Gastrocnemius medialis (tissue), 4 donors: ENCODE measurements around the gene RILP. TPM values are rescaled to one million over a fixed set of nuclear protein-coding genes. Genes with fewer than 3 reads are reported as not detected.

Experiments used
- ATAC-seq, 2 donors: fragments of 150-250 bp; one replicate each; pipeline ENCODE4 v1.9.1; 2016
- DNase-seq, 2 donors: peaks; one replicate each; pipeline ENCODE4 v3.0.0-alpha.2; 2019
- H3K27ac ChIP-seq, 4 donors: fragments of 200-600 bp; sonication (generic); 1 replicate in 1 of 4; 2 replicates in 3 of 4; pipeline ENCODE4 v1.5.1; 2016 to 2018; ENCODE audit warnings: mild to moderate bottlenecking in 2 of 4, moderate library complexity in 1 of 4
- H3K27me3 ChIP-seq, 3 donors: fragments of 200-600 bp; sonication (generic) in 2 of 3; 1 replicate in 1 of 3; 2 replicates in 2 of 3; pipeline versions ENCODE4 v1.5.1 to v1.6.0; 2016 to 2019; ENCODE audit warnings: mild to moderate bottlenecking in 1 of 3, moderate library complexity in 1 of 3
- H3K36me3 ChIP-seq, 2 donors: fragments of 200-600 bp; sonication (generic) in 1 of 2; one replicate each; pipeline ENCODE4 v1.5.1; 2017 to 2018
- H3K4me1 ChIP-seq, 2 donors: fragments of 200-600 bp; sonication (generic) in 1 of 2; one replicate each; pipeline ENCODE4 v1.5.1; 2016 to 2017; ENCODE audit warnings: mild to moderate bottlenecking in 2 of 2
- H3K4me3 ChIP-seq, 4 donors: fragments of 200-600 bp; sonication (generic) in 3 of 4; 1 replicate in 1 of 4; 2 replicates in 3 of 4; pipeline ENCODE4 v1.5.1; 2016 to 2019; ENCODE audit warnings: mild to moderate bottlenecking in 2 of 4
- H3K9me3 ChIP-seq, 3 donors: fragments of 200-600 bp; sonication (generic) in 2 of 3; 1 replicate in 1 of 3; 2 replicates in 2 of 3; pipeline ENCODE4 v1.5.1; 2016 to 2019
- CTCF ChIP-seq, 5 experiments: fragments of 450-650 bp in 3 of 5; fragments of 200-600 bp in 2 of 5; sonication (generic) in 2 of 5; IDR thresholded peaks in 4 of 5; conservative IDR thresholded peaks in 1 of 5; 1 replicate in 4 of 5; 2 replicates in 1 of 5; pipeline ENCODE4 v1.5.1; 2016 to 2019; ENCODE audit warnings: antibody characterized with exemption in 5 of 5, mild to moderate bottlenecking in 3 of 5, moderate library complexity in 3 of 5
- POLR2A ChIP-seq, 2 donors: fragments of 450-650 bp; IDR thresholded peaks; one replicate each; pipeline ENCODE4 v1.6.1; 2017; ENCODE audit warnings: antibody characterized with exemption in 2 of 2, mild to moderate bottlenecking in 2 of 2, moderate library complexity in 2 of 2
- in situ Hi-C, 4 donors: fragments of 200-750 bp; cut with MboI; loops; one replicate each; pipeline versions ENCODE4 v1.15.0 to v1.8.0; 2017; ENCODE audit warnings: low sequenced_read_pairs in 4 of 4
- intact Hi-C: fragments of 100-400 bp; cut with DNase I; formaldehyde crosslinking; loops from one replicate; pipeline ENCODE4 v1.15.1; 2023; ENCODE audit warnings: low total_unique reads
- total RNA-seq, 4 donors: library from RNA; depleted of rRNA; stranded (reverse); fragments of >200 nt; gene quantifications; one replicate each; pipeline versions ENCODE4 v1.1.0 to v1.2.3, GENCODE V29; 2016

The RILP gene
- total RNA-seq, 4 donors from 2014 or later: 45.5 to 94.7 (median 58.9) TPM

GRCh38 chr17:1625053-1625452 is 24.6 kb downstream of the RILP start:
- Histone ChIP-seq H3K27me3 (no peaks in the 10 kb centered on the region), H3K4me1 (peaks cover 22 to 34% of the 10 kb centered on the region in 2 donors), H3K36me3 (peaks cover 0 to 7% of the 10 kb centered on the region in 2 donors), H3K4me3 (no peak overlapping the region), H3K9me3 (no peaks in the 10 kb centered on the region), H3K27ac (peak overlapping the region in 1 of 4 donors; percentile 99)
- intact Hi-C loops (loop anchor here (5.0 kb wide), 2 partner anchors 258 to 358 kb away; no protein-coding TSS in a partner anchor), in situ Hi-C loops (loop anchor here in 2 of 4 donors (25.0 kb wide), 1 partner anchor 363 kb away; the partner anchor contains the start of gene BHLHA9 (in 2 of the 2))
- DNase-seq (no peak), ATAC-seq (no peak)
- TF ChIP-seq CTCF (IDR thresholded peaks at IDR 0.05 in 4 of 5, conservative IDR thresholded peaks at IDR 0.05 in 1 of 5) (no peak), POLR2A (IDR thresholded peaks at IDR 0.05) (no peak)

- ATAC-seq (no peak), DNase-seq (no peak)
- H3K27me3 ChIP-seq: no peaks in the 10 kb centered on the region
- in situ Hi-C loops (loop anchor here in 2 of 4 donors (25.0 kb wide), 1 partner anchor 362 kb away; the partner anchor contains the start of gene BHLHA9 (in 2 of the 2)), intact Hi-C loops (loop anchor here (5.0 kb wide), 2 partner anchors 257 to 357 kb away; no protein-coding TSS in a partner anchor)
- no peak overlapping the region for H3K4me3 ChIP-seq
- peaks cover 21 to 30% of the 10 kb centered on the region in 2 donors for H3K4me1 ChIP-seq
- TF ChIP-seq POLR2A (IDR thresholded peaks at IDR 0.05) (no peak), CTCF (IDR thresholded peaks at IDR 0.05 in 4 of 5, conservative IDR thresholded peaks at IDR 0.05 in 1 of 5) (no peak)
- no peak overlapping the region for H3K27ac ChIP-seq
- peaks cover 0 to 7% of the 10 kb centered on the region in 2 donors for H3K36me3 ChIP-seq
- H3K9me3 ChIP-seq: no peaks in the 10 kb centered on the region
Measured at GRCh38 chr17:1624650-1625049, 25.0 kb downstream of the RILP start.

GRCh38 chr17:1623057-1623630 is 26.5 kb downstream of the RILP start:
- TF ChIP-seq CTCF (IDR thresholded peaks at IDR 0.05 in 4 of 5, conservative IDR thresholded peaks at IDR 0.05 in 1 of 5): no peak
- no peak for TF ChIP-seq POLR2A (IDR thresholded peaks at IDR 0.05)
- no peak for ATAC-seq
- in situ Hi-C loops: no loop called here
- H3K4me1 ChIP-seq: peaks cover 19 to 28% of the 10 kb centered on the region in 2 donors
- H3K27ac ChIP-seq: no peak overlapping the region
- no peak overlapping the region for H3K4me3 ChIP-seq
- peaks cover 0 to 7% of the 10 kb centered on the region in 2 donors for H3K36me3 ChIP-seq
- intact Hi-C loops: no loop called here
- no peaks in the 10 kb centered on the region for H3K27me3 ChIP-seq
- DNase-seq: no peak
- H3K9me3 ChIP-seq: no peaks in the 10 kb centered on the region

- Histone ChIP-seq H3K9me3 (no peaks in the 10 kb centered on the region), H3K4me1 (peaks cover 12 to 27% of the 10 kb centered on the region in 2 donors), H3K36me3 (peaks cover 0 to 7% of the 10 kb centered on the region in 2 donors), H3K27me3 (no peaks in the 10 kb centered on the region), H3K27ac (peak overlapping the region in 3 of 4 donors; percentile 25 to 34 (median 28)), H3K4me3 (no peak overlapping the region)
- no peak for DNase-seq
- TF ChIP-seq CTCF (IDR thresholded peaks at IDR 0.05 in 4 of 5, conservative IDR thresholded peaks at IDR 0.05 in 1 of 5) (no peak), POLR2A (IDR thresholded peaks at IDR 0.05) (no peak)
- no peak for ATAC-seq
- intact Hi-C loops (no loop called here), in situ Hi-C loops (no loop called here)
Measured at GRCh38 chr17:1621273-1621954, 28.3 kb downstream of the RILP start.
